Panc1 (cell line): ENCODE data around the gene RANBP3. TPM values are rescaled to one million over a fixed set of nuclear protein-coding genes. Genes with fewer than 3 reads are reported as not detected.

Experiments
- ATAC-seq: fragments of 200-7000 bp; cut with Tn5 transposase; 2 replicates; pipeline ENCODE4 v1.9.1; 2020; ENCODE audit warnings: mild to moderate bottlenecking, moderate library complexity
- BruUV-seq: library from RNA; stranded (reverse); fragments of 400-500 nt; replicated peaks from 2 replicates; lab custom pipeline; 2021; lab: Mats Ljungman, UMichigan
- CTCF ChIA-PET: fragments of 300-600 bp; sonication (Branson Sonifier 250); formaldehyde crosslinking; loops from one replicate; lab custom pipeline; 2022; ENCODE audit warnings: antibody characterized with exemption; lab: Charles Lee
- POLR2A ChIA-PET: fragments of 300-600 bp; sonication (Branson Sonifier 250); formaldehyde crosslinking; loops from one replicate; lab custom pipeline; 2022; ENCODE audit warnings: antibody characterized with exemption; lab: Charles Lee
- DNase-seq: peaks from one replicate; pipeline ENCODE4 v3.0.0-alpha.2; 2010; ENCODE audit warnings: low read depth, low spot score
- H3K27ac ChIP-seq: 2 replicates; pipeline ENCODE4 v1.5.1; 2011; ENCODE audit warnings: mild to moderate bottlenecking, low read length, inconsistent platforms
- H3K27me3 ChIP-seq: fragments of 200-500 bp; sonication (Bioruptor generic); 2 replicates; pipeline ENCODE4 v1.6.0; 2014; ENCODE audit warnings: low read length, inconsistent platforms; ENCODE audit not compliant: control insufficient read depth, insufficient read depth
- H3K36me3 ChIP-seq: fragments of 200-500 bp; sonication (Bioruptor generic); 2 replicates; pipeline ENCODE4 v1.5.1; 2014; ENCODE audit warnings: inconsistent platforms, mild to moderate bottlenecking, low read length, moderate library complexity; ENCODE audit not compliant: control insufficient read depth, insufficient read depth
- H3K4me1 ChIP-seq: 2 replicates; pipeline ENCODE4 v1.5.1; 2011; ENCODE audit warnings: inconsistent platforms, mild to moderate bottlenecking, low read length, moderate library complexity; ENCODE audit not compliant: control insufficient read depth, insufficient read depth
- H3K4me3 ChIP-seq, 2 experiments: 2 replicates each; pipeline ENCODE4 v1.5.1; 2011 to 2012; ENCODE audit warnings: low read depth in 2 of 2, low read length in 2 of 2, mild to moderate bottlenecking in 2 of 2, inconsistent platforms in 1 of 2, moderate library complexity in 1 of 2
- H3K9me3 ChIP-seq: fragments of 200-500 bp; sonication (Bioruptor generic); 2 replicates; pipeline ENCODE4 v1.5.1; 2014; ENCODE audit warnings: low read depth, mild to moderate bottlenecking, inconsistent platforms, low read length, moderate library complexity; ENCODE audit not compliant: control insufficient read depth, insufficient read depth
- POLR2AphosphoS5 ChIP-seq: IDR thresholded peaks from 2 replicates; pipeline ENCODE4 v1.6.1; 2012; ENCODE audit warnings: mild to moderate bottlenecking, low read depth, low read length, moderate library complexity
- SIN3A ChIP-seq: IDR thresholded peaks from 2 replicates; pipeline ENCODE4 v1.6.1; 2012; ENCODE audit warnings: low read depth, mild to moderate bottlenecking, low read length, moderate library complexity, borderline replicate concordance; ENCODE audit not compliant: insufficient read depth
- TCF7L2 ChIP-seq: IDR thresholded peaks from 2 replicates; pipeline ENCODE4 v1.6.1; 2011; ENCODE audit warnings: mild to moderate bottlenecking, low read depth, low read length, inconsistent platforms
- in situ Hi-C: cut with HindIII; loops from 2 replicates; pipeline ENCODE4 v1.10.0; 2016; ENCODE audit warnings: low sequenced_read_pairs, low pct_unique_long_range_greater_than_20kb
- intact Hi-C: fragments of 100-400 bp; cut with micrococcal nuclease; formaldehyde crosslinking; loops from one replicate; pipeline ENCODE4 v1.10.0; 2022; ENCODE audit not compliant: unreplicated experiment
- total RNA-seq: library from RNA; stranded (reverse); gene quantifications from one replicate; pipeline ENCODE4 v1.2.1, GENCODE V29; 2021; ENCODE audit not compliant: unreplicated experiment
- TF ChIP-seq, protein P1 (sequence below): fragments of 450-650 bp; IDR thresholded peaks from 2 replicates; pipeline ENCODE4 v1.5.1; 2017; ENCODE audit warnings: mild to moderate bottlenecking
- TF ChIP-seq, protein P2 (sequence below), 2 experiments: IDR thresholded peaks; 2 replicates each; pipeline ENCODE4 v1.6.1; 2011 to 2012; ENCODE audit warnings: low read depth in 2 of 2, control low read depth in 1 of 2, low read length in 1 of 2, mild to moderate bottlenecking in 1 of 2, moderate library complexity in 1 of 2; ENCODE audit not compliant: insufficient read depth in 1 of 2

Gene RANBP3
- total RNA-seq, 1 experiment from 2014 or later: 54.6 TPM

GRCh38 chr19:5973867-5974635, 3.9 kb downstream of the RANBP3 start:
- H3K27me3 ChIP-seq: no peaks in the 10 kb centered on the region
- BruUV-seq: no TSS peak
- no peaks in the 10 kb centered on the region; the same call in 1 of the 2 replicates for H3K36me3 ChIP-seq
- H3K4me1 ChIP-seq: peaks cover 7% of the 10 kb centered on the region
- H3K4me3 ChIP-seq: no peak overlapping the region
- TF ChIP-seq POLR2AphosphoS5 (no peak), TCF7L2 (no peak), SIN3A (no peak)
- TF ChIP-seq, protein P1, sequence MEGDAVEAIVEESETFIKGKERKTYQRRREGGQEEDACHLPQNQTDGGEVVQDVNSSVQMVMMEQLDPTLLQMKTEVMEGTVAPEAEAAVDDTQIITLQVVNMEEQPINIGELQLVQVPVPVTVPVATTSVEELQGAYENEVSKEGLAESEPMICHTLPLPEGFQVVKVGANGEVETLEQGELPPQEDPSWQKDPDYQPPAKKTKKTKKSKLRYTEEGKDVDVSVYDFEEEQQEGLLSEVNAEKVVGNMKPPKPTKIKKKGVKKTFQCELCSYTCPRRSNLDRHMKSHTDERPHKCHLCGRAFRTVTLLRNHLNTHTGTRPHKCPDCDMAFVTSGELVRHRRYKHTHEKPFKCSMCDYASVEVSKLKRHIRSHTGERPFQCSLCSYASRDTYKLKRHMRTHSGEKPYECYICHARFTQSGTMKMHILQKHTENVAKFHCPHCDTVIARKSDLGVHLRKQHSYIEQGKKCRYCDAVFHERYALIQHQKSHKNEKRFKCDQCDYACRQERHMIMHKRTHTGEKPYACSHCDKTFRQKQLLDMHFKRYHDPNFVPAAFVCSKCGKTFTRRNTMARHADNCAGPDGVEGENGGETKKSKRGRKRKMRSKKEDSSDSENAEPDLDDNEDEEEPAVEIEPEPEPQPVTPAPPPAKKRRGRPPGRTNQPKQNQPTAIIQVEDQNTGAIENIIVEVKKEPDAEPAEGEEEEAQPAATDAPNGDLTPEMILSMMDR: no peak
- TF ChIP-seq, protein P2, sequence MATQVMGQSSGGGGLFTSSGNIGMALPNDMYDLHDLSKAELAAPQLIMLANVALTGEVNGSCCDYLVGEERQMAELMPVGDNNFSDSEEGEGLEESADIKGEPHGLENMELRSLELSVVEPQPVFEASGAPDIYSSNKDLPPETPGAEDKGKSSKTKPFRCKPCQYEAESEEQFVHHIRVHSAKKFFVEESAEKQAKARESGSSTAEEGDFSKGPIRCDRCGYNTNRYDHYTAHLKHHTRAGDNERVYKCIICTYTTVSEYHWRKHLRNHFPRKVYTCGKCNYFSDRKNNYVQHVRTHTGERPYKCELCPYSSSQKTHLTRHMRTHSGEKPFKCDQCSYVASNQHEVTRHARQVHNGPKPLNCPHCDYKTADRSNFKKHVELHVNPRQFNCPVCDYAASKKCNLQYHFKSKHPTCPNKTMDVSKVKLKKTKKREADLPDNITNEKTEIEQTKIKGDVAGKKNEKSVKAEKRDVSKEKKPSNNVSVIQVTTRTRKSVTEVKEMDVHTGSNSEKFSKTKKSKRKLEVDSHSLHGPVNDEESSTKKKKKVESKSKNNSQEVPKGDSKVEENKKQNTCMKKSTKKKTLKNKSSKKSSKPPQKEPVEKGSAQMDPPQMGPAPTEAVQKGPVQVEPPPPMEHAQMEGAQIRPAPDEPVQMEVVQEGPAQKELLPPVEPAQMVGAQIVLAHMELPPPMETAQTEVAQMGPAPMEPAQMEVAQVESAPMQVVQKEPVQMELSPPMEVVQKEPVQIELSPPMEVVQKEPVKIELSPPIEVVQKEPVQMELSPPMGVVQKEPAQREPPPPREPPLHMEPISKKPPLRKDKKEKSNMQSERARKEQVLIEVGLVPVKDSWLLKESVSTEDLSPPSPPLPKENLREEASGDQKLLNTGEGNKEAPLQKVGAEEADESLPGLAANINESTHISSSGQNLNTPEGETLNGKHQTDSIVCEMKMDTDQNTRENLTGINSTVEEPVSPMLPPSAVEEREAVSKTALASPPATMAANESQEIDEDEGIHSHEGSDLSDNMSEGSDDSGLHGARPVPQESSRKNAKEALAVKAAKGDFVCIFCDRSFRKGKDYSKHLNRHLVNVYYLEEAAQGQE (IDR thresholded peaks at IDR 0.05; ENCODE audit: insufficient read depth in 1 of 2, low read depth in 2 of 2, low read length in 1 of 2): no peak
- ChIA-PET CTCF (no interaction called here), POLR2A (interaction anchor here (0.5 to 0.6 kb wide), 2 partner anchors 27 to 30 kb away, joined by 3 read pairs; no protein-coding TSS in a partner anchor)
- in situ Hi-C loops (no loop called here), intact Hi-C loops (no loop called here)
- H3K27ac ChIP-seq: no peak overlapping the region
- ATAC-seq (no peak), DNase-seq (no peak)
- H3K9me3 ChIP-seq: no peaks in the 10 kb centered on the region

DNA sequence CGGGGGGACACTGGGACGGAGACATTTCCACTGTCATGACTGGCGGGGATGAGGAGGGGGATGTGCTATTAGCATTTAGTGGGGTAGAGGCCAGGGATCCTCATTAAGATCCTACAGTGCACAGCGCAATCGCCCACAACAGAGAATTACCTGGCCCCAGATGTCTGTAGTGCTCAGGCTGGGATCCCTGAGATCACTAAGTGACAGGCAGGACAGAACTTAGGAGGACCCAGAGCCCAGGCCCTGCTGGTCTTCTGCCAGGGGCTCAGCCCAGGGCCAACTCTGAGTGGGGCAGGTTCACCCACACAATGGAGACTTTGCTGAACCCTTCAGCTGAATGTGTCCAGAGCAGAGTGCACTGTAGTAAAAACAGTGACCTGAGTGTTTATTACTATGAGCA, 4.6 kb downstream of the RANBP3 start:
- H3K27me3 ChIP-seq: no peaks in the 10 kb centered on the region
- no peak for TF ChIP-seq SIN3A
- TF ChIP-seq, protein P2 (IDR thresholded peaks at IDR 0.05; ENCODE audit: insufficient read depth in 1 of 2, low read depth in 2 of 2, low read length in 1 of 2): no peak
- TF ChIP-seq POLR2AphosphoS5: no peak
- TF ChIP-seq, protein P1: no peak
- no peak for TF ChIP-seq TCF7L2
- H3K4me1 ChIP-seq: peaks cover 7% of the 10 kb centered on the region
- POLR2A ChIA-PET: no interaction called here
- intact Hi-C loops (no loop called here), in situ Hi-C loops (no loop called here)
- H3K9me3 ChIP-seq: no peaks in the 10 kb centered on the region
- H3K27ac ChIP-seq: no peak overlapping the region
- ATAC-seq (no peak), DNase-seq (no peak)
- H3K4me3 ChIP-seq: no peak overlapping the region
- no TSS peak for BruUV-seq
- CTCF ChIA-PET: interaction anchor here (0.6 kb wide), 1 partner anchor 158 kb away, joined by 9 read pairs; no protein-coding TSS in a partner anchor
- no peaks in the 10 kb centered on the region; the same call in 1 of the 2 replicates for H3K36me3 ChIP-seq
